ENCODE measurements around the gene GPRC5D. TPM values are rescaled to one million over a fixed set of nuclear protein-coding genes. Genes with fewer than 3 reads are reported as not detected.
A peak's percentile ranks its signal among the peaks of the same experiment; 100 is the strongest.

GPRC5D gene
- total RNA-seq, 1 donor from 2014 or later, result not detected

GRCh38 chr12:12979731-12980259 lies 27.8 kb upstream of the GPRC5D start:
- peak; percentile 91 for DNase-seq (ENCODE audit: low read depth)

DNA sequence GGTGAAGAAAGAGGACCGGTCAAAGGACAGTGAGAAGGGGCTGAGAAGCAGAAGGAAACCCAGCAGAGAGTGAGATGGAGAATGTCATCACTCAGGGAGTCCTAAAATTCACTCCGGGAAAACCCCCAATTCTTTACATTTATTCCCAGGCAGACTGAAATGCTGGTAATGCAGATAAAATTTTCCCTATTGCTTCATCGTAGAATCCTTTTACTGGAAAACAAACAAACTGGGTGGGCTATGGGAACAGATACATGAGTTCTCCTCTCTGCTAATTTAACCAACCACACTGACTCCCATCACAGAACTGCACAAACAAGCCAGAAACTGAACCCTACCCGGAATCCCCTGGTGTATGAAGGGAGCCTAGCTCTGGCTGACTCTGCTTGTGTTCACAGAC lies 27.2 kb upstream of the GPRC5D start:
- no peak for DNase-seq (ENCODE audit: low read depth)

DNA sequence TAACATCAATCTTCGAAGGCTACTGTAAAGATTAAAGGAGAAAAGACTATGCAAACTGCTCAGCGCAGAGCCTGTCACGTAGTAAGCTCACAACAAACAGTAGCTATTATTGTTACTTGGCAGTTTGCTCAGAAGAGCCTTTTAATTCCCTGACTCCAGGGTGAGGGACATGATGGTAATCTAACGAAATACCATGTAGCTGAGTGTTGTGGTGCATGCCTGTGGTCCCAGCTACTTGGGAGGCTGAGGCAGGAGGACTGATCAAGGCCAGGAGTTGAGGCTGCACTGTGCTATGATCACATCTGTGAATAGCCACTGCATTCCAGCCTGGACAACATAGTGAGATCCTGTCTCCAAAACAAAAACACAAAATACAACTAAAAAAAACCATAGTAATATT lies 25.3 kb upstream of the GPRC5D start:
- DNase-seq (ENCODE audit: low read depth), result no peak

DNA sequence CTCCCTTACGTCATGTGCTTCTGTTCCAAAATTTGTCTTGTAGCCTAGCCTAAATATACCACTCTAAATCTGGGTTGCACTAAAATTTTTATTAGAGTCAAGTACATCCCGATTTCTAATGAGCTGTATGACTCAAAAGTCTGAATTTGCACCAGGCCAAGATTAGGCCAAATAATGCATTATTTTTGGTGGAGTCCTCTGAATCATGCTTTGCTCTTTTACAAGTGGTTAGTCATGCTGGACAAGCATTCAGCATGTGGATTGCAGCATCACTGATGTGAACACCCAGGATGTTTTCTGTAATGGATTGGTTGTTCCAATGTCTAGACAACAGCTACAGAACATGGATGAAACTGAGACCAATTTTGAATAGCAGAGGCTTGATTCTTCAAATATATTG lies 24.4 kb upstream of the GPRC5D start:
- DNase-seq (ENCODE audit: low read depth), result peak; percentile 95

GRCh38 chr12:12975322-12976077 lies 23.5 kb upstream of the GPRC5D start:
- DNase-seq (ENCODE audit: low read depth), result peak; percentile 49

- no peak for DNase-seq (ENCODE audit: low read depth)
Observed at GRCh38 chr12:12974211-12974610, 22.2 kb upstream of the GPRC5D start.

DNA sequence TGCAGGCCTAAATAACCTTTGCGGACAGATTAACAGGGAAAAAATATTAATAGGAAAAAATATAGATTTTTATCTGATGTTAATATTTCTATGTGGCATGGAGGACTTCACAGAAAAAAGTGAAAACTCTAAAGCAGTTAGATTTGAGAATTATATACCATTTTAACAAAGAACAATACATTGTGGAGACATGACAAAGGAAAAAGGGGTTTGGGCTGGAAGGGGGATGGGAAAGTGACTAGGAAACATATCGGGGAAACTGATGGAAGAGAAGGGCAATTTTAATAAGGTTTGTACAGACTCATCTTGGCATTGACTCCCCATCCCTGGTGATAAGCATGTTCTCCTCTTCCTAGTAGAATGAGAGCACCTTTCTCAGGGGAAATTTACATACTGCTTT lies 21.0 kb upstream of the GPRC5D start:
- DNase-seq (ENCODE audit: low read depth), result no peak

DNA sequence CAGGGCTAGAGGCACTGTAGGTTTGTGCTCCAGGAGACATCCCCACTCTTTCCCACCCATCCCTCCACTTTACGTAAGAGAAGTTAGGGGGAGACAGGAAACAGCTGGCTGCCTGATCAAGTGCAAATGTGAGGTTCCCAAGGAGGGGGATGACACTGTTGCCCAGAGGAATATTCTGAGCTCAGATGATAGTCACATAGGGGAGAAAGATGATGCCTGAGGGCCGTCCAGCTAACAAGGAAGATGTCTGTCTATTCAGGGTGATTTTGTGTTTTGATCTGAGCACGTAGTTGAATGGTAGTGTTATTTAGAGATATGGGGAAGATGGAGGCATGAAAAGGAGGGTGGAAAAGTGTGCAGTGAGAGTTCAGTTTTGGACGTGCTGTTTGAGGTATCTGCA lies 13.9 kb upstream of the GPRC5D start:
- no peak for DNase-seq (ENCODE audit: low read depth)

- DNase-seq (ENCODE audit: low read depth), result no peak
Observed at GRCh38 chr12:12964255-12964654, 12.3 kb upstream of the GPRC5D start.

GRCh38 chr12:12960639-12961209 lies 8.8 kb upstream of the GPRC5D start:
- DNase-seq (ENCODE audit: low read depth), result no peak

DNA sequence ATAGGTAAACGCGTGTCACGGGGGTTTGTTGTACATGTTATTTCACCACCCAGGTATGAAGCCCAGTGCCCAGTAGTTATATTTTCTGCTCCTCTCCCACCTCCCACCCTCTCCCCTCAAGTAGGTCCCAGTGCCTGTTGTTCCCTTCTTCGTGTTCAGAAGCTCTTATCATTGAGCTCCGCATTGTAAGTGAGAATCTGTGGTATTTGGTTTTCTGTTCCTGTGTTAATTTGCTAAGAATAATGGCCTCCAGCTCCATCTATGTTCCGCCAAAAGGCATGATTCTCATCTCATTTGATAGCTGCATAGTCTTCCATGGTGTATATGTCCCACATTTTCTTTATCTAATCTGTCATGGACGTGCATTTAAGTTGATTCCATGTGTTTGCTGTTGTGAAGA lies 6.9 kb upstream of the GPRC5D start:
- DNase-seq (ENCODE audit: low read depth), result no peak

DNA sequence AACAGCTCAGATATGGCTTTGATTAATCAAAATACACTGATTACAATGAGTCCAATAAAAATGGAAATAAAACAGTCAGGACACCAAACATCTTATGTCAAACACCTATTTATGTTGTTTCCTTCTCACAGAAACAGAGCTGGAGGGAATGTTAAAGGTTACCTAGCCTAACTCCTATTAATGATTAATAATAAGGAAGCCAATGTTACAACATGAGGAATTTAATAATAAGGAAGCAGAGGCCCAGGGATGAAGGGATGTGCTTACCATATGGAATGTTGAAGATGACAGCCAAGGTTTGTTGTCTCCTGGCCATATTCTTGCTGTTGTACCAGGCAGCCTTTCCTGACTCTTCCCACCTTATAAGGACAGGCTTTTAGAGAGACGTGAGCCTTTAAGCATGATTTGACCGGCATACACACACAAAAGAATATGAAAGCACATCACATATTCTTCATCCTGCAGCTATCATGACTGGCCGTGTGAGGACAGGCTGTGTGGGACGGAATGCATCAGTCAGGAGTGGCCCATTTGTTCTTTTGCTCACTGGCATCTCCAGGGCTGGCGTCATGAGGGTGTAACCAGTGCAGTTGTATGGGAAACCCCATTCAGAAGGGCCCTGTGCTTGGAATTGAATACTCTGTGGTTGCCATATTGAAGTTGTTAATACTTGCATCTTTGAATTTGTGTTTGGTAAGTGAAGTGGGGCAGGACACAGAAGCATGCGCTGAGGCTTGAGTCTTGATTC lies 3.1 kb upstream of the GPRC5D start:
- DNase-seq (ENCODE audit: low read depth), result peak; percentile 88

GRCh38 chr12:12954356-12954755 lies 2.4 kb upstream of the GPRC5D start:
- peak; percentile 72 for DNase-seq (ENCODE audit: low read depth)

DNA sequence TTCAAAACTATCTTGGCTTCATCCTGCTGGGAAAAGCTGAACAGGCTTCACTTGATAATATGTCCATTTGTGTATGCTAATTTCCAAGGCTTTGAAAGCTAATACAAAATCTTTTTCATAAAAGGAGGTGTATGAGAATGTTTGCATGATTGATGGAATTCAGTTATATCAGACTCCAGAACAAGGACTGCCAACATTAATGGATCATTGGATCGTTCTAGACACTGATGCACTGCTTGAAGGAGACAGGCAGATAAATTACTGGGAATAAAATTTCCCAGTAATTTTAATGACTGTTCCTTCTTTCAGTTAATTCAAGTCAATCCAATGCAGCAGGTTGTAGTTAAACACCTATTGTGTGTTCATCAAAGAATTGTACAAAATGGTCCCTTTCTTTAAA lies 466 bp downstream of the GPRC5D start:
- no peak for DNase-seq (ENCODE audit: low read depth)

- DNase-seq (ENCODE audit: low read depth), result no peak
Observed at GRCh38 chr12:12947902-12948301, 4.1 kb downstream of the GPRC5D start.

DNA sequence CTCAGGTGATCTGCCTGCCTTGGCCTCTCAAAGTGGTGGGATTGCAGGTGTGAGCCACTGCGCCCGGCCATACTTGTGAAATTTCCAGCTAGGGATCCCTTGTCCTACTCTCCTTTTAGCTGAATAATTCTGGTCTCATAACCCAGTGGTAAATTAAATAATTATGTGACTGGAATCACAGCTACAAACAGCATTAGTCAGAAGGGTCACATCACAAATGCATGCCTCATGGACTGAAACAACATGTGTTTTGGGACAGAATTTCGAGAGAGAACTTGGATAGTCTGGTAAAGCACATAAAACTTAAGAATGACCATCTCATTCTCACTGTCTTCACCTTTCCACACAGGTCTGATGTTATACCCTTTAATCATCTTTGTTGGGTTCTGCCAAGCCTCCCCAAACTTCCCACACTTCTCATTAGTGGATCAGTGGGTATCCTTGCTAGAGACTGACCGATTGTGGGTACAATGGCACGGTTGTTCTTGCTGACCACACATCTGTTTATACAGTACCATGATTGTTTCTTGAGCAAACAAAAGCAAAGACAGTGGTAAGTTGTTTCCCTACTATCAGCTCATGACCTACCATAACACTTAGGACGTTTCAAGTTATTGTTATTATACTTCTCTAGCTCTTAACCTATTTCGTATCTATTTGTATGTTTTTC lies 5.1 kb downstream of the GPRC5D start:
- no peak for DNase-seq (ENCODE audit: low read depth)

DNA sequence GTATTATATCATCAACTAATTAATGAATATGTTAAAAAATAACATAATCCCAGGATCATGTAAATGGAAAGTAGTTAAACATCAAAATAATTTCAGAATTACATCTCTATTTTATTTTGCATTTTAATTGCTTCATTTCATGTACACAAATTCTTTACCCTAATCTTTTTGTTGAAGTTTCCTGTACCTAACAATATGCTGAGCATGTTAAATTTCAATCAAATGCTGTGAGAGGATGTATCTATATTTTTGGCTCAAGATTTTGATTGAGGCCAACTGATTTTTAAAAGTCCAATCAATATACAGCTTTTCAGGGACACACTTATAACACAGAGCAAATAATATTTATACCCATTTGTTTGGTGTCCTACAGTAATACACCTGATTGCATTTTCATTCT lies 6.4 kb downstream of the GPRC5D start:
- no peak for DNase-seq (ENCODE audit: low read depth)

- no peak for DNase-seq (ENCODE audit: low read depth)
Observed at GRCh38 chr12:12943586-12944260, 8.2 kb downstream of the GPRC5D start.

- no peak for DNase-seq (ENCODE audit: low read depth)
Observed at GRCh38 chr12:12941450-12942350, 10.3 kb downstream of the GPRC5D start.

DNA sequence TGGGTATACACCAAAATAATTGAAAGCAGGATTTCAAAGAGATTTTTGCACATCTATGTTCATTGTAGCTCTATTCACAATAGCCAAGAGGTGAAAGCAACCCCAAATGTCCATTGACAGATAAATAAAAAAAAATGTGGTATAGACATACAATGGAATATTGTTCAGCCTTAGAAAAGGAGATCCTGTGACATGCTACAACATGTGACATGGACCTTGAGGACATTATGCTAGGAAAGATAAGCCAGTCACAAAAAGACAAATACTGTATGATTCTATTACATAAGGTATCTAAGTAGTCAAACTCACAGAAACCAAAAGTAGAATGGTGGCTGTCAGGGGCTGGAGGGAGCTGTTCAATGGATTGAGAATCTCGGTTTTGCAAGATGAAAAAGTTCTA lies 12.1 kb downstream of the GPRC5D start:
- DNase-seq (ENCODE audit: low read depth), result no peak

GRCh38 chr12:12938541-12938940 lies 13.4 kb downstream of the GPRC5D start:
- DNase-seq (ENCODE audit: low read depth), result no peak

Measured in renal cortical epithelial cell (primary cell).